K562 (cell line): ENCODE results near the gene GPR42. TPM values are rescaled to one million over a fixed set of nuclear protein-coding genes. Genes with fewer than 3 reads are reported as not detected.

ENCODE experiments used
- ATAC-seq: fragments of 200-7000 bp; cut with Tn5 transposase; 3 replicates; pipeline ENCODE4 v1.9.1; 2020; ENCODE audit warnings: moderate library complexity
- BruUV-seq: library from RNA; stranded (reverse); fragments of 400-500 nt; replicated peaks from 2 replicates; lab custom pipeline; 2021; lab: Mats Ljungman, UMichigan
- CTCF ChIA-PET: fragments of 300-600 bp; formaldehyde crosslinking; extraction: SDS; loops from one replicate; lab custom pipeline; 2021; ENCODE audit warnings: low intra/inter-chr PET ratio; lab: Yijun Ruan, JAX
- POLR2A ChIA-PET: fragments of 300-600, 350-650 bp; sonication (Branson Sonifier 250); formaldehyde crosslinking; extraction: SDS; loops from one replicate; lab custom pipeline; 2021; ENCODE audit warnings: antibody characterized with exemption, inconsistent platforms; lab: Yijun Ruan, JAX
- DNase-seq, 4 experiments: peaks; one replicate each; pipeline versions ENCODE4 v3.0.0 to v3.0.0-alpha.2; 2011 to 2018; ENCODE audit warnings: low spot score in 3 of 4, mixed read lengths in 3 of 4; ENCODE audit errors: extremely low read depth in 1 of 4
- FAIRE-seq: peaks from 2 replicates; lab custom pipeline; 2011; peaks lifted over from hg19 to GRCh38; lab: Jason Lieb, UNC
- H2AFZ ChIP-seq: 2 replicates; pipeline ENCODE4 v1.6.0; 2011; ENCODE audit warnings: low read depth, low read length, control low read depth, inconsistent platforms
- H3K27ac ChIP-seq: fragments of 200-600 bp; 3 replicates; pipeline ENCODE4 v1.8.0; 2011; ENCODE audit warnings: low read depth, mild to moderate bottlenecking, control low read depth, inconsistent platforms, low read length, moderate library complexity, mixed read lengths; ENCODE audit errors: extremely low read depth
- H3K27me3 ChIP-seq, 2 experiments: fragments of 300-600 bp in 1 of 2; 2 replicates in 1 of 2; 3 replicates in 1 of 2; pipeline versions ENCODE4 v1.6.0 to v1.8.0; 2011; ENCODE audit warnings: inconsistent platforms in 2 of 2, low read length in 2 of 2, mild to moderate bottlenecking in 1 of 2, mixed read lengths in 1 of 2, moderate library complexity in 1 of 2; ENCODE audit not compliant: control insufficient read depth in 2 of 2, insufficient read depth in 2 of 2
- H3K36me3 ChIP-seq: fragments of 300-600 bp; 3 replicates; pipeline ENCODE4 v1.8.0; 2011; ENCODE audit warnings: mild to moderate bottlenecking, low read length, inconsistent platforms; ENCODE audit not compliant: control insufficient read depth, insufficient read depth
- H3K4me1 ChIP-seq, 2 experiments: fragments of 200-600 bp in 1 of 2; replicated peaks in 1 of 2; 2 replicates in 1 of 2; 3 replicates in 1 of 2; pipeline versions ENCODE4 v1.5.1 to v1.8.0; 2011; ENCODE audit warnings: inconsistent platforms in 2 of 2, low read length in 2 of 2, mild to moderate bottlenecking in 1 of 2, mixed read lengths in 1 of 2, moderate library complexity in 1 of 2; ENCODE audit not compliant: control insufficient read depth in 2 of 2, insufficient read depth in 2 of 2
- H3K4me2 ChIP-seq: 2 replicates; pipeline ENCODE4 v1.6.1; 2011; ENCODE audit warnings: low read length, control low read depth, inconsistent platforms, mixed read lengths; ENCODE audit not compliant: insufficient read depth
- H3K4me3 ChIP-seq: fragments of 200-600 bp; sonication (generic), shearing (Covaris generic); 2 replicates; pipeline ENCODE4 v1.5.1; 2016; ENCODE audit warnings: control low read depth, inconsistent platforms
- H3K79me2 ChIP-seq: fragments of 200-600 bp; 3 replicates; pipeline ENCODE4 v1.8.0; 2011; ENCODE audit warnings: low read length, inconsistent platforms; ENCODE audit not compliant: control insufficient read depth, insufficient read depth
- H3K9ac ChIP-seq, 2 experiments: 2 replicates each; pipeline versions ENCODE4 v1.6.0 to v1.6.1; 2011; ENCODE audit warnings: low read depth in 2 of 2, low read length in 2 of 2, control low read depth in 1 of 2, inconsistent platforms in 1 of 2, mild to moderate bottlenecking in 1 of 2, mixed read lengths in 1 of 2; ENCODE audit not compliant: insufficient read depth in 1 of 2
- H3K9me1 ChIP-seq: one replicate; pipeline ENCODE4 v1.6.0; 2011; ENCODE audit warnings: inconsistent platforms, mild to moderate bottlenecking, low read length, moderate library complexity; ENCODE audit not compliant: control insufficient read depth, insufficient read depth
- H3K9me3 ChIP-seq: replicated peaks from 2 replicates; pipeline ENCODE4 v1.5.1; 2011; ENCODE audit warnings: low read depth, low read length, inconsistent platforms; ENCODE audit not compliant: control insufficient read depth, insufficient read depth
- H4K20me1 ChIP-seq: replicated peaks from 2 replicates; pipeline ENCODE4 v1.6.1; 2011; ENCODE audit warnings: low read length, inconsistent platforms, mixed read lengths; ENCODE audit not compliant: control insufficient read depth, insufficient read depth
- FIP1L1 ChIP-seq: fragments of 200-400 bp; formaldehyde crosslinking; IDR thresholded peaks from 2 replicates; pipeline ENCODE4 v1.6.1; 2018; ENCODE audit warnings: mild to moderate bottlenecking, low read depth, low read length; ENCODE audit not compliant: poor library complexity, severe bottlenecking
- FOSL1 ChIP-seq: fragments of 200-800 bp; sonication (Bioruptor generic); conservative IDR thresholded peaks from 2 replicates; pipeline ENCODE4 v1.6.1; 2016; ENCODE audit warnings: missing genetic modification characterization, missing compliant biosample characterization
- HMG20A ChIP-seq: fragments of 450-650 bp; formaldehyde crosslinking; conservative IDR thresholded peaks from 2 replicates; pipeline ENCODE4 v1.4.0; 2020; ENCODE audit warnings: mild to moderate bottlenecking, mixed read lengths
- HOXB6 ChIP-seq: fragments of 250-450 bp; sonication (Bioruptor Pico); IDR thresholded peaks from 2 replicates; pipeline ENCODE4 v1.5.1; 2022; ENCODE audit warnings: mild to moderate bottlenecking, borderline replicate concordance
- LCOR ChIP-seq: sonication (generic); formaldehyde crosslinking; IDR thresholded peaks from 2 replicates; pipeline ENCODE4 v1.8.0; 2022; ENCODE audit warnings: mild to moderate bottlenecking, missing genetic modification reagents
- LEF1 ChIP-seq: fragments of 450-650 bp; IDR thresholded peaks from 2 replicates; pipeline ENCODE4 v1.6.1; 2016; ENCODE audit warnings: mild to moderate bottlenecking
- MEF2A ChIP-seq: IDR thresholded peaks from 2 replicates; pipeline ENCODE4 v1.6.1; 2011; ENCODE audit warnings: low read depth, mild to moderate bottlenecking, low read length, moderate library complexity; ENCODE audit not compliant: control insufficient read depth
- NFATC3 ChIP-seq: fragments of 450-650 bp; IDR thresholded peaks from 2 replicates; pipeline ENCODE4 v1.6.1; 2017; ENCODE audit warnings: mild to moderate bottlenecking
- POLR2A ChIP-seq: fragments of 450-650 bp; conservative IDR thresholded peaks from 2 replicates; pipeline ENCODE4 v1.6.1; 2016
- POLR2B ChIP-seq: fragments of 450-650 bp; IDR thresholded peaks from 2 replicates; pipeline ENCODE4 v1.6.1; 2018; ENCODE audit warnings: low read depth; ENCODE audit not compliant: partially characterized antibody
- PTBP1 ChIP-seq: fragments of 200-400 bp; formaldehyde crosslinking; IDR thresholded peaks from 2 replicates; pipeline ENCODE4 v1.6.1; 2017; ENCODE audit warnings: low read depth, low read length
- TAF1 ChIP-seq: IDR thresholded peaks from 2 replicates; pipeline ENCODE4 v1.6.1; 2011; ENCODE audit warnings: mild to moderate bottlenecking, low read length, moderate library complexity; ENCODE audit not compliant: insufficient read depth, control insufficient read depth, severe bottlenecking; ENCODE audit errors: extremely low read depth
- TEAD2 ChIP-seq: fragments of 450-650 bp; IDR thresholded peaks from 2 replicates; pipeline ENCODE4 v1.6.1; 2016; ENCODE audit warnings: missing genetic modification characterization, control low read depth, missing compliant biosample characterization
- ZBED1 ChIP-seq: IDR thresholded peaks from 2 replicates; pipeline ENCODE4 v1.6.1; 2014
- ZNF263 ChIP-seq: sonication (generic); formaldehyde crosslinking; IDR thresholded peaks from 2 replicates; pipeline ENCODE4 v1.8.0; 2022; ENCODE audit warnings: mild to moderate bottlenecking, missing genetic modification reagents, borderline replicate concordance
- ZNF561 ChIP-seq: fragments of 450-650 bp; formaldehyde crosslinking; conservative IDR thresholded peaks from 2 replicates; pipeline ENCODE4 v1.4.0; 2020; ENCODE audit warnings: mild to moderate bottlenecking, moderate library complexity
- ZNF707 ChIP-seq: fragments of 250-450 bp; sonication (Bioruptor Pico); conservative IDR thresholded peaks from 2 replicates; pipeline ENCODE4 v1.8.0; 2022; ENCODE audit warnings: inconsistent platforms, mild to moderate bottlenecking, moderate library complexity
- WGBS: fragments of 100-300 bp; shearing (Covaris generic); methylation state at CpG from one replicate; pipeline ENCODE4 v1.1.6; 2016; ENCODE audit warnings: low coverage, mixed read lengths; ENCODE audit not compliant: insufficient coverage; ENCODE audit errors: missing lambda C conversion rate; 5-methylcytosine and 5-hydroxymethylcytosine counted together
- in situ Hi-C: fragments of 300-500 bp; cut with MboI; formaldehyde crosslinking; loops from 4 replicates; pipeline ENCODE4 v1.15.0; 2018; ENCODE audit warnings: inconsistent platforms, mixed read lengths
- intact Hi-C: fragments of 100-400 bp; cut with micrococcal nuclease; formaldehyde crosslinking; loops from 2 replicates; pipeline ENCODE4 v1.14.2; 2022
- polyA plus RNA-seq, 8 experiments: library from polyadenylated mRNA; depleted of rRNA in 4 of 8; stranded (reverse) in 5 of 8; unstranded in 3 of 8; fragments of >200 nt; fragmentation: Nextera tagmentation in 2 of 8; fragmentation: Illumina TruSeq in 1 of 8; extraction: Ambion mirVana in 2 of 8; extraction: Trizol in 1 of 8; gene quantifications; 2 replicates each; pipeline versions ENCODE4 v1.2.1 to v1.2.3, GENCODE V29; 2011 to 2014; ENCODE audit warnings: inconsistent platforms in 1 of 8, missing spikeins in 1 of 8
- total RNA-seq, 7 experiments: library from RNA; depleted of rRNA in 6 of 7; stranded (reverse); fragments of >200 nt in 6 of 7; fragmentation: Illumina TruSeq in 2 of 7; extraction: Trizol in 2 of 7; gene quantifications; 2 replicates each; pipeline versions ENCODE4 v1.2.1 to v1.2.3, GENCODE V29; 2011 to 2021; ENCODE audit warnings: low replicate concordance in 1 of 7
- TF ChIP-seq, protein P1 (sequence below): sonication (generic); formaldehyde crosslinking; IDR thresholded peaks from 2 replicates; pipeline ENCODE4 v1.8.0; 2022; ENCODE audit warnings: mild to moderate bottlenecking, missing genetic modification reagents

GPR42 gene
- total and polyA plus RNA-seq, 9 of the 15 experiments (the other 6 are each of a cell fraction or from before 2014, with no cell fraction given) = not detected

DNA sequence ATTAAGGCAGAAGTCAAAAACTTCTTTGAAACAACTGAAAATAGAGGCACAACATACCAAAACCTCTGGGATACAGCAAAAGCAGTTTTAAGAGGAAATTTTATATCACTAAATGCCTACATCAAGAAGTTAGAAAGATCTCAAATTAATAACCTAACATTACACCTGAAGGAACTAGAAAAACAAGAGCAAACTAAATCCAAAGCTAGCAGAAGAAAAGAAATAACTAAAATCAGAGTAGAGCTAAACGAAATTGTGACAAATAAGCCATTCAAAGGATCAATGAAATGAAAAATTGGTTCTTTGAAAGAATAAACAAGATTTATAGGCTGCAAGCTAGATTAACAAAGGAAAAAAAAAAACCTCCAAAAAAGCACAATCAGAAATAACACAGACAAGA lies 2.5 kb upstream of the GPR42 start:
- no peaks in the 10 kb centered on the region for H3K9me3 ChIP-seq
- H3K4me2 ChIP-seq = no peak overlapping the region
- no peak overlapping the region for H2AFZ ChIP-seq
- in situ Hi-C loops (no loop called here), intact Hi-C loops (no loop called here)
- H3K36me3 ChIP-seq = no peaks in the 10 kb centered on the region
- ChIA-PET POLR2A (no interaction called here), CTCF (no interaction called here)
- FAIRE-seq (no peak), DNase-seq (no peak), ATAC-seq (no peak)
- WGBS = 0% methylated on average over 1 of the region's 1 CpG
- no peaks in the 10 kb centered on the region for H3K9me1 ChIP-seq
- no peaks in the 10 kb centered on the region for H4K20me1 ChIP-seq
- H3K27ac ChIP-seq = no peak overlapping the region
- no peaks in the 10 kb centered on the region for H3K79me2 ChIP-seq
- H3K4me1 ChIP-seq = no peaks in the 10 kb centered on the region
- BruUV-seq = no TSS peak
- H3K9ac ChIP-seq = no peak overlapping the region
- peaks cover 18 to 27% of the 10 kb centered on the region in 2 experiments for H3K27me3 ChIP-seq
- no peak for TF ChIP-seq ZNF561 (CRISPR knock-in tag)
- TF ChIP-seq POLR2A = no peak
- no peak for TF ChIP-seq HOXB6 (CRISPR knock-in tag)
- TF ChIP-seq LEF1 = no peak
- TF ChIP-seq NFATC3 = no peak
- TF ChIP-seq ZNF263 (CRISPR knock-in tag) = no peak
- TF ChIP-seq ZNF707 (CRISPR knock-in tag) = no peak
- no peak for TF ChIP-seq TEAD2 (tag)
- TF ChIP-seq HMG20A (CRISPR knock-in tag) = no peak
- TF ChIP-seq POLR2B = no peak
- no peak for TF ChIP-seq TAF1
- TF ChIP-seq PTBP1 = no peak
- TF ChIP-seq FIP1L1 = no peak
- TF ChIP-seq, protein P1, sequence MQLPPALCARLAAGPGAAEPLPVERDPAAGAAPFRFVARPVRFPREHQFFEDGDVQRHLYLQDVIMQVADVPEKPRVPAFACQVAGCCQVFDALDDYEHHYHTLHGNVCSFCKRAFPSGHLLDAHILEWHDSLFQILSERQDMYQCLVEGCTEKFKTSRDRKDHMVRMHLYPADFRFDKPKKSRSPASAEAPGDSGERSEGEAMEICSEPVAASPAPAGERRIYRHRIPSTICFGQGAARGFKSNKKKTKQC = no peak
- no peak for TF ChIP-seq LCOR (CRISPR knock-in tag)
- no peak for TF ChIP-seq FOSL1
- no peak for TF ChIP-seq MEF2A
- no peak for TF ChIP-seq ZBED1
- no peak overlapping the region for H3K4me3 ChIP-seq
